OCI-M2 (cell line): ENCODE results near the gene TAF11L12.
"Not testable (repeated sequence)": the region's sequence is repeated elsewhere in the genome, so short reads cannot be mapped to it uniquely, and the experiment has no call there.

Experiments used
- DNase-seq: peaks from one replicate; lab custom pipeline; 2025; ENCODE audit not compliant: unreplicated experiment; lab: John Stamatoyannopoulos, UW

The TAF11L12 gene

DNA sequence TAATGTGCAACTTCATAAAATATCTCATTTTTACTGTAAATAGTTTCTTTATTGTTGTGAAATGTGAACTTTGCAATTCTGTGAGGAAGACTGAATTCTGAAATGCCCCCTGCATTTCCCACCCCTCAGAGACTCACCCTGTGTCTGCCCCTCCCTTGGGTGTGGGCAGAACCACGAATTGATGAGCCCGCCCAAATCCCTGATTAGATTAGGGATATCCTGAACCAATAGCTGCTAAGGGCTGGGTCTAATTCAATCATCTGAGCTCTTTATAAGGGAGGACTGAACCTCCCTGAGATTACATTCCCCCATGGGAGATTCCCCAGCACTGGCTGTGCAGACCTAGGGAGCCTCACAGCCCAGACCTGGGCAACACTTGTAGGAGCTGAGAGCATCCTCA lies at the start of gene TAF11L12:
Gene TAF11L12, plus strand, starts transcription at position 301 of the 400 bp plus-strand sequence.
- DNase-seq = not testable (repeated sequence)

GRCh38 chr5:17585658-17586057 lies 24.5 kb upstream of the TAF11L12 start, which contains the start of gene TAF11L7:
Gene TAF11L7 (minus strand): TSS chr5:17585758.
- not testable (repeated sequence) for DNase-seq

GRCh38 chr5:17590860-17591259 lies 19.3 kb upstream of the TAF11L12 start, which contains the start of gene TAF11L8:
Gene TAF11L8 (minus strand): TSS chr5:17590960.
- DNase-seq = not testable (repeated sequence)

GRCh38 chr5:17594255-17594654 lies 15.9 kb upstream of the TAF11L12 start, which contains the start of gene TAF11L9:
Gene TAF11L9 (minus strand): TSS chr5:17594394.
- DNase-seq = not testable (repeated sequence)

DNA sequence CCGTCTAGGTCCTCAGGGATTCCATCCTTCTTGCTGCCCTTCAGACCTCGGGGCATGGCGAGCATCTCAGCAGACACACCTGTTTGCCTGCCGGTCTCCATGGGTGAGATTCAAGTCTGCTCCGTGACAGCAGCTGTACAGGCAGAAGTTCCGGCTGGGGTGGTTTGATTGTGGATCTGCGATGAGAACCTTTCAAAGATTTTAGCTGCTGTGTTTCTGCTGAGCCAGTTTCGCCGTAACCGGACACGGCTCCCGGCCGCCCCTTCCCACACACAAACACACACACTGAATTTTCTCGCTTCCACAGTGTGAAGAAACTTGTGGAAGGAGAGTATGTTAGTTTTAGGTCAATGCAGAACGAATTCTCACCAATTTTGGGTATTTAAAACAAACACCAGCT lies 12.5 kb upstream of the TAF11L12 start, which contains the start of gene TAF11L10:
Gene TAF11L10, minus strand, starts transcription at position 101 of the 400 bp plus-strand sequence.
- not testable (repeated sequence) for DNase-seq

DNA sequence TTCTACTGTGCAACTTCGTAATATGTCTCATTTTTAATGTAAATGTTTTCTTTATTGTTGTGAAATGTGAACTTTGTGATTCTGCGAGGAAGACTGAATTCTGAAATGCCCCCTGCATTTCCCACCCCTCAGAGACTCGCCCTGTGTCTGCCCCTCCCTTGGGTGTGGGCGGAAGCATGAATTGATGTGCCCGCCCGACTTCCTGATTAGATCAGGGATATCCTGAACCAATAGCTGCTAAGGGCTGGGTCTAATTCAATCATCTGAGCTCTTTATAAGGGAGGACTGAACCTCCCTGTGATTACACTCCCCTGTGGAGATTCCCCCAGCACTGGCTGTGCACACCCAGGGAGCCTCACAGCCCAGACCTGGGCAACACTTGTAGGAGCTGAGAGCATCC lies 6.3 kb upstream of the TAF11L12 start, which contains the start of gene TAF11L11:
Gene TAF11L11, plus strand, starts transcription at position 304 of the 400 bp plus-strand sequence.
- DNase-seq = not testable (repeated sequence)

DNA sequence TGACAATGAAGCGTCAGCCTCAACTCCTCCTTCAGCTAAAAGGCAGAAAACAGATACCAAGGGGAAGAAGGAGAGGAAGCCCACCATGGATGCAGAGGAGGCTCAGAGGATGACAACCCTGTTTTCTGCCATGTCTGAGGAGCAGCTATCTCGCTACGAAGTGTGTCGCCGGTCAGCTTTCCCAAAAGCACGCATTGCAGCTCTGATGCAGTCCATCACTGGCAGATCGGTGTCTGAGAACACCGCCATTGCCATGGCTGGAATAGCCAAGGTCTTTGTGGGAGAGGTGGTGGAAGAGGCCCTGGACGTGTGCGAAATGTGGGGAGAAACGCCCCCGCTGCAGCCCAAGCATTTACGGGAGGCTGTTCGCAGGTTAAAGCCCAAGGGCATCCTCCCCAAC lies 5.2 kb upstream of the TAF11L12 start:
- no peak for DNase-seq

- DNase-seq = not testable (repeated sequence)
Observed at GRCh38 chr5:17607461-17607860, 2.7 kb upstream of the TAF11L12 start.

DNA sequence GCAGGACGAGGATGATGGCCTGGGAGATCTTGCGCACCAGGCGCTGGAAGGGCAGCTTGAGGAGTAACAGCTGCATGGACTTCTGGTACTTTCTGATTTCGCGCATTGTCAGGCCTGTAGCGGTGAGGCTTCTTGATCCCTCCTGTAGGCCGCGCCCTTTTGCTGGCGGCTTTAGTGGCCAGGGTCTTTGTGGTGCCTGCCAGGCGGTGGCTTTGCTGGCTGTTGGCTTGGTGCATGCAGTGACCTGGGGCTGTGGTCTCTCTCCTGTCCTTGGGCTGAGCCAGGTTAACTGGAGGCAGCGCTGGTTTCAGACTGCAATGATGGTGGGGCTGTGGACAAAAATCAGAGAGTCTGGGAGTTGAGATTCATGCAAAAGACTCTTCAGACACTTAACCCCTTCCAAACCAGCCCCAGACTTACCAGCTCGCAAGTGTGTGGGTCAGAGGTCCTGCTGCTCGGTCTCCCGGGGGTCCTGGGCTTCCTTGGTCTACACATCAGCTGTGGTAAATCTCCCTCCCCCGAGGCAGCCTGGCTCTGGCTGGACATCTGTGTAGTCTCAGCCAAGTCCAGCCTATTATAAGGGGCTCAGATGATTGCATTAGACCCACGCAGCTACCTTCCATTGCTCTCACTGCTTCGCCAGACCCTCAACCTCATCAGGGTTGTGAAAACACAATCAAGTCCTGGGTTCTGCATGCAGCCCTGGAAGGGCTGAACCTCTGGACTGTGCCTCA lies 4.8 kb downstream of the TAF11L12 start:
- DNase-seq = no peak

GRCh38 chr5:17619354-17619753 lies 9.2 kb downstream of the TAF11L12 start:
- no peak for DNase-seq

DNA sequence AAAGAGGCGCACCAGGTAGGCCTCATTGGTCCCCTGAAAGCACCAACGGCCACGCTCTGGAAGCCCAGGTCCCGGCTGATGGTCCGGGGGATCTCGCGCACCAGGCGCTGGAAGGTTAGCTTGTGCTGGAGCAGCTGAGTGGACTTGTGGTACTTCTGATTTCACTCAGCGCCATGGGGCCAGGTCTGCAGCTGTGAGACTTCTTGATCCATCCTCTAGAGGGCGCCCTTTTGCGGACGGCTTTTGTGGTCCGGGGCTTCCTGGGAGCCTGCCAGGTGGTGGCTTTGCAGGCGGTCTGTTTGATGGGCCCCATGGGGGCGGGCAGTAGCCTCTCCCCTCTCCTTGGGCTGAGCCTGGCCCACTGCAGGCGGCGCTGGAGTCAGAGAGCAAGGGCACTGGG lies 10.4 kb downstream of the TAF11L12 start:
- DNase-seq = no peak

DNA sequence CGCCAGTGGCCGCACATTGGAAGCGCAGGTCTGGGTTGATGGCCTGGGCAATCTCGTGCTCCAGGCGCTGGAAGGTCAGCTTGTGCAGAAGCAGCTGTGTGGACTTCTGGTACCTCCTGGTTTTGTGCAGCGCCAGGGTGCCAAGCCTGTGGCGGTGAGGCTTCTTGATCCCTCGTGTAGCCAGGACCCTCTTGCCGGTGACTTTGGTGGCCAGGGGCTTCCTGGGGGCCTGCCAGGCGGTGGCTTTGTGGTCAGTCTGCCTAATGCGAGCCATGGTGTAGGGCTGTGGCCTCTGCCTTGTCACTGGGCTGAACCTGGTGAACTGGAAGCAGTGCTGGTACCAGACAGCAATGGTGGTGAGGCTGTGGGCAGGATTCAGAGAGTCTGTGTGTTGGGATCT lies 15.5 kb downstream of the TAF11L12 start:
- no peak for DNase-seq

DNA sequence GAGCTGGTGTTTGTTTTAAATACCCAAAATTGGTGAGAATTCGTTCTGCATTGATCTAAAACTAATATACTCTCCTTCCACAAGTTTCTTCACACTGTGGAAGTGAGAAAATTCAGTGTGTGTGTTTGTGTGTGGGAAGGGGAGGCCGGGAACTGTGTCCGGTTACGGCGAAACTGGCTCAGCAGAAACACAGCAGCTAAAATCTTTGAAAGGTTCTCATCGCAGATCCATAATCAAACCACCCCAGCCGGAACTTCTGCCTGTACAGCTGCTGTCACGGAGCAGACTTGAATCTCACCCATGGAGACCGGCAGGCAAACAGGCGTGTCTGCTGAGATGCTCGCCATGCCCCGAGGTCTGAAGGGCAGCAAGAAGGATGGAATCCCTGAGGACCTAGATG lies 21.6 kb downstream of the TAF11L12 start, which contains the start of gene TAF11L13:
Gene TAF11L13, plus strand, starts transcription at position 301 of the 400 bp plus-strand sequence.
- not testable (repeated sequence) for DNase-seq

GRCh38 chr5:17634160-17634559 lies 24.0 kb downstream of the TAF11L12 start, which contains the start of gene TAF11L14:
Gene TAF11L14 (plus strand): TSS chr5:17634460.
- DNase-seq = no peak

DNA sequence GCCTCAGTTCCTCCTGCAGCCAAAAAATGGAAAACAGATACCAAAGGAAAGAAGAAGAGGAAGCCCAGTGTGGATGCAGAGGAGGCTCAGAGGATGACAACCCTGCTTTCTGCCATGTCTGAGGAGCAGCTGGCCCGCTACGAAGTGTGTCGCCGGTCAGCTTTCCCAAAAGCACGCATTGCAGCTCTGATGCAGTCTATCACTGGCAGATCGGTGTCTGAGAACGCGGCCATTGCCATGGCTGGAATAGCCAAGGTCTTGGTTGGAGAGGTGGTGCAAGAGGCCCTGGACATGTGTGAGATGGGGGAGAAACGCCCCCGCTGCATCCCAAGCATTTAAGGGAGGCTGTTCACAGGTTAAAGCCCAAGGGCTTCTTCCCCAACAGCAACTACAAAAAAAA lies 39.0 kb downstream of the TAF11L12 start:
- not testable (repeated sequence) for DNase-seq

GRCh38 chr5:17655201-17655759 lies 45.1 kb downstream of the TAF11L12 start:
- not testable (repeated sequence) for DNase-seq

DNA sequence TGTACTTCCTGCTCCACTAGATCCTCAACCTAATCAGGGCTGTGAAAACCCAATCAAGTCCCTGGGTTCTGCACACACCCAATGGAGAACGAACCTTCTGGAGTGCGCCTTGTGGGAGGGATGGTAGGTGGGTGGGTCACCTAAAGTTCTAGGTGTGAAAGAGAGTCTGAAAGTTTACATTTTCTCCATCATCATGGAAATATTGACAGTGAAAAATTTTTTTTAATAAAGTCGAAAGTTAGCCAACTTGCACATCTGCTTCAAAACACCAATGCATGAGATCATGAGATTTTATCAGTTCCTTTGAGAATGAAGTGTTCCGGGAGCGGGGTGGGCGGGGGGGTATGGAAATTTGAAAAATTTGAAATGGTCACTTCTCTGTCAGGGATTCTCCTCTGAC lies 45.7 kb downstream of the TAF11L12 start:
- DNase-seq = no peak
